Stimulated activated CD8-positive, alpha-beta memory T cell treated with anti-CD3 and anti-CD28 coated beads, Interleukin-2, amount 100 ng/mL, for 1 hour (primary cell): ENCODE data around the gene TBCEL.

Source experiments
- DNase-seq, 2 donors: peaks; one replicate each; pipeline ENCODE4 v3.0.0-alpha.2; 2020; ENCODE audit warnings: low read depth in 2 of 2

TBCEL gene

DNA sequence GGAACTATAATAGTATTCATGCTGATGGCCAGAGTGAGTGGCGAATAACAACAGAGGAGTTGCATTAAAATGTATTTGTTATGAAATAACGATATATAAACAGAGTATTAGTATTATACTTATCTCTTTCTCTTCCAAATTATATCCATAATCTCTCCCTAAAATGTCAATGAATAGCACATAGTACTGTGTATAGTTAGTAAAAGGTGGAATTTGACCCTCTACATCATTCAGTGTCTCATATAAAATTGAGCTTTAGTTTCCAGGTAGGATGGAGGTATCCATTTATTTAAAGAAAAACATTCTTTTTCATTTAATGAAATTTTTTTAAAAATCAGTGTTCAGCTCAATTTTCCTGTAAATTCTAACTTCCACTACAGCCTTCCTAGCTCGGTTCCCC lies 42.7 kb downstream of the TBCEL start:
- DNase-seq, result no peak

DNA sequence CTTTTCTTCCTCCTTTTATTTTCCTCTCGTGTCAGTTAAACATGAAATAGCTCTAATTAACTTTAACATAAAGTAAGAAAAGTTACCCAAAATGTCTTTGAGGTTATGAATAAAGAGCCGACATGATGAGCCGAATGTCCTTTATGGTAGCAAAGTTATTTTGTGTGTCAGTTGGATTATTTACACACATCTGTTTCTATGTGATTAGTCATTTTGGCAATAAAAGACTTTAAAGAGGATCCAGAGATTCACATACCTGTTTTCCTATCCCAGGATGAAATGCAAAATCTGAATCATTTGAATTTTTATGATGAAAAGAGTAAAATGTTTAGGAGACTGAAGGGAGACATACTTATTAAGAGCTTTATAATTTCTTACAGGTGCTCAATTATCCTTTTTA lies 43.1 kb downstream of the TBCEL start:
- no peak for DNase-seq

GRCh38 chr11:121067453-121067852 lies 43.6 kb downstream of the TBCEL start:
- no peak for DNase-seq

GRCh38 chr11:121067962-121068647 lies 44.2 kb downstream of the TBCEL start:
- DNase-seq, result no peak

- no peak for DNase-seq
Observed at GRCh38 chr11:121068787-121069186, 44.9 kb downstream of the TBCEL start.

- DNase-seq, result no peak
Observed at GRCh38 chr11:121070951-121071845, 47.3 kb downstream of the TBCEL start.

DNA sequence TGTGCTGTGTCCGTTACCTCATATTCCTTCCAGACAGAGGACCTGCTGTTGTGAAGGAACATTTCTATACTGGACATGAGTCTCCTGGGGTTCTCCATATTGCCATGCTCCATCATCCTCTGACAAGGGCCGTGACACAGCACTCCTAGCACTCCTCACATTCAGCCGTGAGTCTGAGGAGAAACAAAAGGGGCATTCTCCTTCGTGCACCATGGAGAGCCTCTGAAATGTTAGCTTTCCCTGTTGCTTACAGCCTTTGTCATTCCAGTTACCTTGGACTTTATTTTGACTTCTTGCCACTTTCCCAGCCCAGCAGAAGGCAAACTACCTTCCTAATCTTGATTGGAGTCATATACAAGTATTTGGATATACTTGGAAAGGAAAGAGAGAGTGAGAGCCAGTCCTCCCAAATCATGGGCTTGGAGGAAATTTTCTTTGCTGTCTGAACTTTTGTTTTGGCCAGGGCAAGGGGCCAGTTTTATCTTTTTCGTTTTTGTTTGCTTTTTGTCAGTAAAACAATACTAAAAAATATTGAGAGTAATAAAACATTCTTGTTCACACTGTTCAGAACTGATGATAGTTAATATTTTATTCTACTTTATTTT lies 48.0 kb downstream of the TBCEL start:
- DNase-seq, result no peak

- no peak for DNase-seq
Observed at GRCh38 chr11:121081321-121081720, 57.4 kb downstream of the TBCEL start.

GRCh38 chr11:121082219-121082618 lies 58.3 kb downstream of the TBCEL start:
- DNase-seq, result no peak

DNA sequence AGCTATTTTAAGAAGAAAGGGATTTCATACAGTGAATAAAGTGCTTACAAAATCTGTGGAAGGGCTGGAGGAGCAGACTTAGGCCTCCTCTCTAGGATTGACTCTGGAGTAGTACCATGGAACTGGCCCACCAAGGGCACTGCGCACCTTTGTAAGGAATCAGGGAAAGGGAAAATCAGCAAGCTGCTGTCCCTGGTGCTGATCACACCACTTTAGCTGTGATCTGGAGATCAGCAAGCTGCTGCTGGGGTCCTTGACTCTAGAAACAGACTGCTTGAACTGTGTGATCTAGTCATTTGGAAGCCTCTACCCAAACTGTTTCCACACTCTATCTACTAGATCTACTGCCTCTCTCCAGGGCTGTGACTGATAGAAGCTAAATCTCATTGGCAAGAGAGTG lies 58.8 kb downstream of the TBCEL start:
- no peak for DNase-seq

- no peak for DNase-seq
Observed at GRCh38 chr11:121086866-121087265, 63.0 kb downstream of the TBCEL start.

DNA sequence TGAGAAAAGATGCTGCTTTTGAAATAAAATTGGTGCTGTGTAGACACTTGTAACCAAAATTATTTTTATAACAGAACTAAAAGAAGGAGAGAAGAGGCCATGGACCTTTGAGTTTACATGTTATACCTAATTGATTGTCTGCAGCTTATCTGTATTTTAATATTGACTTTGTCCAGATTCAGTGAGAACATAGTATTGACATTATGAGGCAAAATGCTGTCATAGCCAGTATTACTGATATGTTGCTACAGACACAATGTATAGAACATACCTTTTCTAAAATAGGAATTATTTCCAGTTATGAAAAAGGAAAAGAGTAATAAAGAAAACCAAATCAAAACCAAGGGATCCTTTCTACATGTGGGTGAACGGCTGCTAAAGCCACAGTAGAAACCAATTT lies 65.7 kb downstream of the TBCEL start:
- no peak for DNase-seq

DNA sequence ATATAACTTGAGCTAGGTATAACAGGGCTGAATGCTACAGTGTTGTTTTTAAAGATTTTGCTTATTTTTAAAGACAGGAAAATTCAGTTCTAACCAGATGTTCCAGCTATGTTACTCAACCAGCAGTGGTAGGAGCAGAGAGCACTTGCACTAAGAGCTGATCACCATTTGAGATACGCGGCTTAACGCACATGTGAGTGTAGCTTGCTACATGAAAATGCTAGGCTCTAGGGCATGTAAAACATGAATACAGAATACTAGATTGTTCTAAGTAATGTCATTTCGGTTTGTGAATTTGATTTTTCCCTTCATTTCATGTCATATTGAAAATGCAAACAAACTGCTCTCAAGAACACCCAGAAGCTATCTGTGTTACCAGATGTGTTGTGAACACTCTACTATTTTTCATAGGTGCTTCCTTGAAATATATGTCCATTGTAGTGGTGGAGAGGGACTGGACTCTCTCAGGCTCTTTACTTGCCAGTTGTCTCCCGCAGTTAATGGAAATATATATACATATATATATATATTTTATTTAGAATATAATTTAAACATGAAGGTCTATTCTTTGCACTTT lies 66.3 kb downstream of the TBCEL start:
- no peak for DNase-seq

GRCh38 chr11:121091492-121092152 lies 67.7 kb downstream of the TBCEL start:
- no peak for DNase-seq

DNA sequence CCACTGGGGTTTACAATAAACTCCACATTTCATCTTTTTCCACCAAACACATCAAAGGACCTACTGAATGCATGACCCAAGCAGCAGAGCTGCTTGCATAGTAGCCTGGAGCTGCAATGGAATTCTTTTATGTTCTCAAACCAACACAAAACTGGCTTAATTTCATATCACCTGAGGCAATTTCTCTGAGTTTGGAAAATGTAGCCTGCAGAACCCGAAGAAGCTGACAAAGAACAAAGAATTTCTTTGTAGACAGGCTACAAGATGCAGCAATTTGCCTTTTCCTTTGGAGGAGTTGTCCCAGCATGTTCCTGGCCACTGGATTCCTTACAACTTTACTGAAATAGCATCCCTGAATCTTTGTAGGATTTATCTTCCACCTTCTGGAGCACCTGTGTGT lies 71.7 kb downstream of the TBCEL start:
- no peak for DNase-seq

DNA sequence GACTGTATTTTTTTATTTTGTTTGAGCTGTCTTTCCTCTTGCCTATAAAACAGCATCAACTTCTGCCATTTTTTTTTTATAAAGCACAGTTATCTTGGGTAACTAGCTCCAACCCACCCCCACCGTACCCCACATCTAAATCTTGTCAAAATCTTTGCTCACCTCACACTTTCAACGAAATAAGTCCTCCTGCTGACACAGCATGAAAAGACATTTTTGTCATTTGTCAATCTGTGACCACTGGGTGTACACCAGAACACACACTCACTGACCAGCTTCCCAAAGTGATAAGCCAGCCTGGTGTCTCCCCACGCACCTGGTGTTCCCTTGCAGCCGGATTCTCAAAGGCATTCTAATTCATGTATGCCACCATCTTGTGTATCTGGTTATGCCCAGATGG lies 75.5 kb downstream of the TBCEL start:
- DNase-seq, result no peak

DNA sequence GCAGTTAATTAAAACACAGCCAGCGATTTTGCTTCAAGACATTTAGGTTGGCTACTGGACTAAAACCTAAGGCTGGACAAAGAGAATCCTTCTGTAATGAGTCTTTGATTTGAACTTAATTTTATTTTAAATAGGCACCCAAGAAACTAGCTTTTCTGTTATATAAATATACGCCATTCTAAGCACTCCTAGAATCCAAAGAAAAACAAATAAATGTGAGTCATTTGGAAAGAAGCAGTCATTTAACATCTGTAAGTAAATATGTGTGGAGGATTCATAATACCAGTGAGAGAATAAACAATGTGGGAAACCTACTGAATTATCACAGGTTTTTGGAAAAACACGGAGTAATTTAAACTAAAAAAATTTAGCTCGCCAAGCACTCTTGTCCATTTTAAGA lies 76.0 kb downstream of the TBCEL start:
- no peak for DNase-seq

- DNase-seq, result no peak
Observed at GRCh38 chr11:121100943-121101342, 77.0 kb downstream of the TBCEL start, which contains the start of gene TECTA. Gene TECTA, plus strand, starts transcription at chr11:121101243. Its CDS starts 1,423 bp downstream, at chr11:121102666.

DNA sequence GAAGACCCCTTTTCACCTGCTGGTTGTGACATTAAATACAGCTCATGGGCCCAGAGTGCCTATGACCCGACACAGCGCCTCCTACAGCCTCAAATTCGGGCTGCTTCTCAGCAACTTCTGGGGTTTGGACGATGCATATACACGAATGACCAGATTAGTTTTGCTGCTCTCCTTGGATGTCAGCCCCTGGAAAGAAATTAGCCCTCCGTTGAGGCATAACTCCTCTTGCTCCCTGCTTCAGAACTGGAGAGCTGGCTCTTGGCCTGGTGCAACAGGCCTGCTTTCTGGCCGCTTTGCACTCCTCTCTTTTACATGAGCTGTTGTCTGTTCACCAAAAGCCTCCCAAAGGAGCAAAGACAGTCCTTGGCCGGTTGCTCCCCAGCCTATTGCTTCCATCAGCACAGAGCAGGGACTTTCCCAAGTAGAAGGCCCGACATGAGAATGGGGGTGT lies 80.4 kb downstream of the TBCEL start:
- DNase-seq, result no peak

DNA sequence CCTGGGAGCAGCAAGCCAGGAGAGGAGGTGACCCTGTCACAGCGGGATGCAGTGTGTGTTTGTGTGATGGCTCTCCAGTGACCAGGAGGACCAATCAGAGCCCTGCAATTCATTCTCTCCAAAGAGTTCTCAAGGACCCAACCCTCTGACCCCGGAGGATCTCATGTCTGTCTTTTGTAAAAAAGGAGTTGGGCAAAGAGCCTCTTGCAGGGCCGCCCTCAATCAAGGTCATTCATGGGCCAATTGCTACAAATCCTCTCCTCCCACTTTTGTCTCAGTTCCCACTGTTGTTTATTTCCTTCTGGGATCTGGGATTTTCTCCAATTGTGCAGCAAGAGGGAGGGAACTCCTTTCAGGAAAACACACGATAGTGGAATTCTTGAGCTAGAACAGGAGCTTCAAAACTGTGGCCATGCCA lies 81.2 kb downstream of the TBCEL start:
- no peak for DNase-seq

DNA sequence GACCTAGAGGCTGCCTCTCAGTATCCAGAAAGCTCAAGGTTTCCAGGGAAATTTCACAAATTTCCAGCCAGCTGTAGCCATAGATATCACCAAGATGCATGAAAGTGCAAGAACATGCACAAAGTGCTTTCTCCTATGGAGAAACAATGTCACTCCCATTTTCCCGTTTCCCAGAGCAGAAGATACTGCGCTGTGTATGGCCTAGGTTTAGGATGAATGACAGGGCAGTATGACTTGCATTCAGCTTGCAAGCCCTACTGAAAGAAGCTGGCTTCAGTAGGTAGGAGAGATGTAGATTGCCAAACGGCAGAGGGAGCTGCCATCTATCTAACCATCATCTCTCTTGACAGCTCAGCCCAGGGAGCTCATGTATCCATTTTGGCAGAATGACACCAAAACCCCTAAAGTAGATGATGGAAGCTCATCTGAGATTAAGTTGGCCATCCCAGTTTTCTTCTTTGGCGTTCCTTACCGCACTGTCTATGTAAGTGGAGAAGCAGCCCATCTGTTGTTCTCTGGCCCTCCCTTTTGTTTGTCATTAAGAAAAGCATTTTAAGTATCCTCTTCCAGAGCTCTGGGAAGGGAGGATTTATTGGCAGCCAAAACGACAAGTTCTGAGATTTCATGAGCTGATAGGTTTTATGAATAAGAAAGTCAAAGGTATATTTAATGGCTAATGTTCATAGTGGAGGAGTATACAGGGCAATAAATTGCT lies 81.7 kb downstream of the TBCEL start:
- no peak for DNase-seq
